SU-DHL-6 (cell line): Measurements from ENCODE around the gene SNTG2.

Experiments
- H2AFZ ChIP-seq: fragments of 200-600 bp; sonication (generic); 2 replicates; pipeline ENCODE4 v1.6.1; 2014; ENCODE audit warnings: low read depth, mild to moderate bottlenecking, moderate library complexity, mixed read lengths, antibody characterized with exemption, low read length; ENCODE audit not compliant: severe bottlenecking
- H3F3A ChIP-seq: fragments of 200-600 bp; shearing (Covaris generic); 2 replicates; pipeline ENCODE4 v1.6.0; 2016; ENCODE audit warnings: antibody characterized with exemption, mild to moderate bottlenecking; ENCODE audit not compliant: insufficient read depth
- H3K27ac ChIP-seq: fragments of 200-600 bp; sonication (generic); 2 replicates; pipeline ENCODE4 v1.5.1; 2016; ENCODE audit warnings: low read depth, mild to moderate bottlenecking, low read length, moderate library complexity, mixed read lengths
- H3K27me3 ChIP-seq: fragments of 200-600 bp; sonication (generic), shearing (Covaris generic); 2 replicates; pipeline ENCODE4 v1.6.0; 2014; ENCODE audit warnings: mild to moderate bottlenecking, low read length
- H3K36me3 ChIP-seq: fragments of 200-600 bp; sonication (generic); 2 replicates; pipeline ENCODE4 v1.6.1; 2014; ENCODE audit warnings: mild to moderate bottlenecking, low read length, mixed read lengths
- H3K4me2 ChIP-seq: fragments of 300-600, 200-600 bp; shearing (Covaris generic), sonication (generic); 2 replicates; pipeline ENCODE4 v1.6.0; 2014; ENCODE audit warnings: low read length, low read depth, mild to moderate bottlenecking; ENCODE audit not compliant: poor library complexity, severe bottlenecking
- H3K4me3 ChIP-seq: fragments of 200-600 bp; sonication (generic); 2 replicates; pipeline ENCODE4 v1.5.1; 2014; ENCODE audit warnings: antibody characterized with exemption, low read length, mild to moderate bottlenecking, mixed read lengths; ENCODE audit not compliant: insufficient read depth, poor library complexity, severe bottlenecking
- H3K79me2 ChIP-seq: fragments of 200-600 bp; sonication (generic); 2 replicates; pipeline ENCODE4 v1.6.1; 2014; ENCODE audit warnings: mild to moderate bottlenecking, low read length, moderate library complexity; ENCODE audit not compliant: insufficient read depth
- H3K9ac ChIP-seq: fragments of 200-600 bp; sonication (generic); 2 replicates; pipeline ENCODE4 v1.7.0; 2014; ENCODE audit warnings: mild to moderate bottlenecking, low read length
- H3K9me2 ChIP-seq: fragments of 200-600 bp; sonication (generic); replicated peaks from 2 replicates; pipeline ENCODE4 v1.6.1; 2014; ENCODE audit warnings: low read length; ENCODE audit not compliant: insufficient read depth
- H3K9me3 ChIP-seq: fragments of 200-600 bp; sonication (generic); 2 replicates; pipeline ENCODE4 v1.6.1; 2014; ENCODE audit warnings: low read length, mixed read lengths; ENCODE audit not compliant: insufficient read depth
- H4K20me1 ChIP-seq: fragments of 200-600 bp; sonication (generic); 2 replicates; pipeline ENCODE4 v1.6.1; 2014; ENCODE audit warnings: low read depth, mild to moderate bottlenecking, antibody characterized with exemption, low read length, moderate library complexity, mixed read lengths
- CTCF ChIP-seq: fragments of 200-600 bp; sonication (generic); IDR thresholded peaks from one replicate; pipeline ENCODE4 v1.5.1; 2017; ENCODE audit warnings: antibody characterized with exemption, mild to moderate bottlenecking, low read length, moderate library complexity; ENCODE audit not compliant: insufficient read depth, poor library complexity, severe bottlenecking
- EZH2phosphoT487 ChIP-seq: fragments of 200-600 bp; sonication (generic), shearing (Covaris generic); conservative IDR thresholded peaks from 2 replicates; pipeline ENCODE4 v1.6.1; 2018; ENCODE audit warnings: mild to moderate bottlenecking, antibody characterized with exemption, low read length, moderate library complexity, mixed read lengths

SNTG2 gene

GRCh38 chr2:1208522-1208921 is 257.9 kb downstream of the SNTG2 start:
- no peak overlapping the region for H3K4me3 ChIP-seq
- no peaks in the 10 kb centered on the region for H3K79me2 ChIP-seq
- H4K20me1 ChIP-seq, result no peaks in the 10 kb centered on the region
- no peaks in the 10 kb centered on the region for H3K9me2 ChIP-seq
- no peak overlapping the region for H2AFZ ChIP-seq
- H3K4me2 ChIP-seq, result no peak overlapping the region
- no peaks in the 10 kb centered on the region for H3K27me3 ChIP-seq
- TF ChIP-seq CTCF (no peak), EZH2phosphoT487 (no peak)
- no peak overlapping the region for H3K9ac ChIP-seq
- H3K9me3 ChIP-seq, result peaks cover 8% of the 10 kb centered on the region; the same call in 1 of the 2 replicates
- no peaks in the 10 kb centered on the region for H3F3A ChIP-seq
- H3K36me3 ChIP-seq, result no peaks in the 10 kb centered on the region
- no peak overlapping the region for H3K27ac ChIP-seq

GRCh38 chr2:1209246-1209645 is 258.6 kb downstream of the SNTG2 start:
- no peaks in the 10 kb centered on the region for H3K36me3 ChIP-seq
- no peak overlapping the region for H3K27ac ChIP-seq
- H3K4me2 ChIP-seq, result no peak overlapping the region
- H2AFZ ChIP-seq, result no peak overlapping the region
- H3K4me3 ChIP-seq, result no peak overlapping the region
- H3F3A ChIP-seq, result no peaks in the 10 kb centered on the region
- no peaks in the 10 kb centered on the region for H3K9me2 ChIP-seq
- H3K79me2 ChIP-seq, result no peaks in the 10 kb centered on the region
- H3K9me3 ChIP-seq, result peaks cover 8% of the 10 kb centered on the region; the same call in 1 of the 2 replicates
- TF ChIP-seq CTCF (no peak), EZH2phosphoT487 (no peak)
- H4K20me1 ChIP-seq, result no peaks in the 10 kb centered on the region
- no peaks in the 10 kb centered on the region for H3K27me3 ChIP-seq
- H3K9ac ChIP-seq, result no peak overlapping the region

- H3K9me2 ChIP-seq, result no peaks in the 10 kb centered on the region
- H2AFZ ChIP-seq, result no peak overlapping the region
- H3K36me3 ChIP-seq, result no peaks in the 10 kb centered on the region
- H3K9ac ChIP-seq, result no peak overlapping the region
- H3K79me2 ChIP-seq, result no peaks in the 10 kb centered on the region
- H3K4me2 ChIP-seq, result no peak overlapping the region
- H3F3A ChIP-seq, result no peaks in the 10 kb centered on the region
- no peaks in the 10 kb centered on the region for H4K20me1 ChIP-seq
- peaks cover 8% of the 10 kb centered on the region; the same call in 1 of the 2 replicates for H3K9me3 ChIP-seq
- H3K4me3 ChIP-seq, result no peak overlapping the region
- TF ChIP-seq EZH2phosphoT487, result no peak
- H3K27ac ChIP-seq, result no peak overlapping the region
- no peaks in the 10 kb centered on the region for H3K27me3 ChIP-seq
These were observed 259.1 kb downstream of the SNTG2 start for GRCh38 chr2:1209761-1210160.

- H3F3A ChIP-seq, result no peaks in the 10 kb centered on the region
These were observed 259.7 kb downstream of the SNTG2 start for GRCh38 chr2:1210352-1210751.

More at GRCh38 chr2:1210352-1210751, 259.7 kb downstream of the SNTG2 start:
- no peaks in the 10 kb centered on the region for H3K27me3 ChIP-seq
- peaks cover 8% of the 10 kb centered on the region; the same call in 1 of the 2 replicates for H3K9me3 ChIP-seq
- no peak for TF ChIP-seq EZH2phosphoT487
- TF ChIP-seq CTCF, result no peak
- no peaks in the 10 kb centered on the region for H4K20me1 ChIP-seq
- H3K36me3 ChIP-seq, result no peaks in the 10 kb centered on the region
- no peak overlapping the region for H2AFZ ChIP-seq
- H3K9ac ChIP-seq, result no peak overlapping the region
- H3K4me3 ChIP-seq, result no peak overlapping the region
- H3K27ac ChIP-seq, result no peak overlapping the region
- no peaks in the 10 kb centered on the region for H3K9me2 ChIP-seq
- H3K4me2 ChIP-seq, result no peak overlapping the region
- H3K79me2 ChIP-seq, result no peaks in the 10 kb centered on the region
